Astrocyte (in vitro differentiated cells and primary cell): Measurements from ENCODE around the gene MBLAC1. TPM values are rescaled to one million over a fixed set of nuclear protein-coding genes. Genes with fewer than 3 reads are reported as not detected.

Experiments used
- DNase-seq: peaks from one replicate; pipeline ENCODE4 v3.0.0-alpha.2; 2010; ENCODE audit warnings: low read depth
- FAIRE-seq: peaks from 2 replicates; lab custom pipeline; 2011; peaks lifted over from hg19 to GRCh38; lab: Jason Lieb, UNC
- H2AFZ ChIP-seq: 2 replicates; pipeline ENCODE4 v1.6.0; 2012; ENCODE audit warnings: low read depth, low read length, inconsistent platforms
- H3K27ac ChIP-seq: 2 replicates; pipeline ENCODE4 v1.5.1; 2011; ENCODE audit warnings: low read depth, low read length, inconsistent platforms
- H3K27me3 ChIP-seq: 2 replicates; pipeline ENCODE4 v1.6.0; 2011; ENCODE audit warnings: low read length, inconsistent platforms; ENCODE audit not compliant: insufficient read depth
- H3K36me3 ChIP-seq: 2 replicates; pipeline ENCODE4 v1.5.1; 2011; ENCODE audit warnings: low read length, inconsistent platforms; ENCODE audit not compliant: insufficient read depth
- H3K4me1 ChIP-seq: 2 replicates; pipeline ENCODE4 v1.5.1; 2011; ENCODE audit warnings: low read length, inconsistent platforms; ENCODE audit not compliant: insufficient read depth
- H3K4me2 ChIP-seq: 2 replicates; pipeline ENCODE4 v1.6.0; 2012; ENCODE audit warnings: low read length, inconsistent platforms
- H3K4me3 ChIP-seq: 2 replicates; pipeline ENCODE4 v1.5.1; 2011; ENCODE audit warnings: low read depth, mild to moderate bottlenecking, low read length, inconsistent platforms; ENCODE audit not compliant: insufficient read depth
- H3K79me2 ChIP-seq: 2 replicates; pipeline ENCODE4 v1.6.0; 2012; ENCODE audit warnings: mild to moderate bottlenecking, low read length, inconsistent platforms; ENCODE audit not compliant: insufficient read depth
- H3K9ac ChIP-seq: 2 replicates; pipeline ENCODE4 v1.6.0; 2012; ENCODE audit warnings: mild to moderate bottlenecking, low read length, inconsistent platforms
- H3K9me3 ChIP-seq: 2 replicates; pipeline ENCODE4 v1.5.1; 2012; ENCODE audit warnings: low read depth, mild to moderate bottlenecking, low read length, inconsistent platforms; ENCODE audit not compliant: insufficient read depth
- H4K20me1 ChIP-seq: 2 replicates; pipeline ENCODE4 v1.6.0; 2012; ENCODE audit warnings: low read length, inconsistent platforms; ENCODE audit not compliant: insufficient read depth
- H3K27ac Mint-ChIP-seq: one replicate; pipeline ENCODE4 v1.8.0; 2021; ENCODE audit warnings: mild to moderate bottlenecking, mixed read lengths; ENCODE audit not compliant: unreplicated experiment
- H3K27me3 Mint-ChIP-seq: one replicate; pipeline ENCODE4 v1.8.0; 2021; ENCODE audit warnings: low read depth, mixed read lengths; ENCODE audit not compliant: unreplicated experiment
- H3K36me3 Mint-ChIP-seq: one replicate; pipeline ENCODE4 v1.8.0; 2021; ENCODE audit warnings: low read depth, mixed read lengths; ENCODE audit not compliant: unreplicated experiment
- H3K4me1 Mint-ChIP-seq: one replicate; pipeline ENCODE4 v1.8.0; 2021; ENCODE audit warnings: low read depth, mixed read lengths; ENCODE audit not compliant: unreplicated experiment
- H3K4me3 Mint-ChIP-seq: one replicate; pipeline ENCODE4 v1.8.0; 2021; ENCODE audit warnings: mild to moderate bottlenecking, moderate library complexity, mixed read lengths; ENCODE audit not compliant: unreplicated experiment
- H3K9me3 Mint-ChIP-seq: one replicate; pipeline ENCODE4 v1.8.0; 2021; ENCODE audit warnings: mild to moderate bottlenecking, mixed read lengths; ENCODE audit not compliant: unreplicated experiment
- CTCF ChIP-seq: IDR thresholded peaks from 2 replicates; pipeline ENCODE4 v1.5.1; 2011; ENCODE audit warnings: low read depth, mild to moderate bottlenecking, inconsistent platforms, low read length, moderate library complexity; ENCODE audit not compliant: insufficient read depth
- EZH2 ChIP-seq: IDR thresholded peaks from 2 replicates; pipeline ENCODE4 v1.6.1; 2012; ENCODE audit warnings: mild to moderate bottlenecking, low read length, inconsistent platforms; ENCODE audit not compliant: insufficient read depth
- total RNA-seq: library from RNA; stranded (reverse); gene quantifications from 2 replicates; pipeline ENCODE4 v1.2.1, GENCODE V29; 2021

MBLAC1 gene
- total RNA-seq, 1 donor from 2014 or later: 2.7 TPM

GRCh38 chr7:100105534-100105933, 21.2 kb upstream of the MBLAC1 start:
- H3K27me3 ChIP-seq: no peaks in the 10 kb centered on the region
- peaks cover 15% of the 10 kb centered on the region for H3K36me3 ChIP-seq
- peaks cover 26% of the 10 kb centered on the region for H3K36me3 Mint-ChIP-seq
- H3K4me3 ChIP-seq: no peak overlapping the region
- H3K4me1 ChIP-seq: peaks cover 10% of the 10 kb centered on the region
- no peaks in the 10 kb centered on the region for H3K9me3 ChIP-seq
- peaks cover 13% of the 10 kb centered on the region for H4K20me1 ChIP-seq
- no peak overlapping the region for H3K27ac Mint-ChIP-seq
- peaks cover 12% of the 10 kb centered on the region for H3K79me2 ChIP-seq
- DNase-seq (no peak), FAIRE-seq (no peak)
- no peak overlapping the region for H3K9ac ChIP-seq
- no peaks in the 10 kb centered on the region for H3K27me3 Mint-ChIP-seq
- H2AFZ ChIP-seq: no peak overlapping the region
- H3K4me1 Mint-ChIP-seq: peaks cover 6% of the 10 kb centered on the region
- no peaks in the 10 kb centered on the region for H3K9me3 Mint-ChIP-seq
- no peak for TF ChIP-seq CTCF
- TF ChIP-seq EZH2: no peak
- H3K27ac ChIP-seq: no peak overlapping the region
- no peak overlapping the region for H3K4me3 Mint-ChIP-seq
- no peak overlapping the region for H3K4me2 ChIP-seq

GRCh38 chr7:100106633-100107032, 20.1 kb upstream of the MBLAC1 start:
- DNase-seq (no peak), FAIRE-seq (no peak)
- Mint-ChIP-seq H3K27me3 (no peaks in the 10 kb centered on the region), H3K4me3 (no peak overlapping the region), H3K9me3 (no peaks in the 10 kb centered on the region), H3K4me1 (peaks cover 6% of the 10 kb centered on the region), H3K36me3 (peaks cover 31% of the 10 kb centered on the region), H3K27ac (peak overlapping the region; percentile 69)
- Histone ChIP-seq H3K9me3 (no peaks in the 10 kb centered on the region), H3K4me1 (peaks cover 10% of the 10 kb centered on the region), H3K36me3 (peaks cover 21% of the 10 kb centered on the region), H3K79me2 (peaks cover 6% of the 10 kb centered on the region), H4K20me1 (peaks cover 13% of the 10 kb centered on the region), H3K4me3 (no peak overlapping the region), H3K27ac (no peak overlapping the region), H3K27me3 (no peaks in the 10 kb centered on the region), H3K9ac (no peak overlapping the region), H3K4me2 (no peak overlapping the region), H2AFZ (no peak overlapping the region)
- TF ChIP-seq CTCF (no peak), EZH2 (no peak)

GRCh38 chr7:100107125-100107737, 19.5 kb upstream of the MBLAC1 start:
- no peak overlapping the region for H3K4me3 Mint-ChIP-seq
- H3K36me3 Mint-ChIP-seq: peaks cover 33% of the 10 kb centered on the region
- H4K20me1 ChIP-seq: peaks cover 13% of the 10 kb centered on the region
- H3K4me3 ChIP-seq: no peak overlapping the region
- no peaks in the 10 kb centered on the region for H3K9me3 Mint-ChIP-seq
- peaks cover 4% of the 10 kb centered on the region for H3K79me2 ChIP-seq
- no peak overlapping the region for H3K4me2 ChIP-seq
- FAIRE-seq: no peak
- no peaks in the 10 kb centered on the region for H3K27me3 Mint-ChIP-seq
- H3K27ac Mint-ChIP-seq: no peak overlapping the region
- no peak overlapping the region for H3K9ac ChIP-seq
- no peak overlapping the region for H2AFZ ChIP-seq
- H3K27ac ChIP-seq: no peak overlapping the region
- peaks cover 21% of the 10 kb centered on the region for H3K36me3 ChIP-seq
- TF ChIP-seq CTCF (no peak), EZH2 (no peak)
- H3K4me1 ChIP-seq: peaks cover 8% of the 10 kb centered on the region
- no peaks in the 10 kb centered on the region for H3K27me3 ChIP-seq
- peaks cover 6% of the 10 kb centered on the region for H3K4me1 Mint-ChIP-seq
- no peak for DNase-seq
- no peaks in the 10 kb centered on the region for H3K9me3 ChIP-seq
